Fibroblast of lung (primary cell): ENCODE measurements around the gene SKP2.

Source experiments
- CTCF ChIP-seq, 2 donors: IDR thresholded peaks in 1 of 2; conservative IDR thresholded peaks in 1 of 2; 1 replicate in 1 of 2; 2 replicates in 1 of 2; pipeline ENCODE4 v1.5.1; 2011 to 2012; ENCODE audit warnings: low read length in 2 of 2, control low read depth in 1 of 2, inconsistent platforms in 1 of 2, low read depth in 1 of 2, mild to moderate bottlenecking in 1 of 2
- EZH2 ChIP-seq: IDR thresholded peaks from 2 replicates; pipeline ENCODE4 v1.5.1; 2012; ENCODE audit warnings: low read length, control low read depth, mild to moderate bottlenecking; ENCODE audit errors: missing control alignments

- no peak for TF ChIP-seq CTCF (conservative IDR thresholded peaks at IDR 0.05 in 1 of 2, IDR thresholded peaks at IDR 0.05 in 1 of 2; ENCODE audit: low read depth in 1 of 2, low read length in 2 of 2)
- TF ChIP-seq EZH2 = no peak
Measured at GRCh38 chr5:36193746-36194145, 41.8 kb downstream of the SKP2 start.
